ENCODE measurements around the gene DIP2B.
A peak's percentile ranks its signal among the peaks of the same experiment; 100 is the strongest.

The DIP2B gene

GRCh38 chr12:50507474-50507838 lies 2.7 kb downstream of the DIP2B start:
- Histone ChIP-seq H3K36me3 (no peaks in the 10 kb centered on the region), H3K27ac (peak overlapping the region; percentile 93), H3K27me3 (no peaks in the 10 kb centered on the region), H3K4me1 (ENCODE audit: control insufficient read depth in 1 of 2, insufficient read depth in 1 of 2, low read depth in 1 of 2, low read length in 1 of 2) (peaks cover 42 to 44% of the 10 kb centered on the region in 2 experiments), H3K4me3 (ENCODE audit: low read depth in 1 of 2, low read length in 1 of 2) (no peak overlapping the region), H3K9me3 (no peaks in the 10 kb centered on the region)
- TF ChIP-seq, protein P1, sequence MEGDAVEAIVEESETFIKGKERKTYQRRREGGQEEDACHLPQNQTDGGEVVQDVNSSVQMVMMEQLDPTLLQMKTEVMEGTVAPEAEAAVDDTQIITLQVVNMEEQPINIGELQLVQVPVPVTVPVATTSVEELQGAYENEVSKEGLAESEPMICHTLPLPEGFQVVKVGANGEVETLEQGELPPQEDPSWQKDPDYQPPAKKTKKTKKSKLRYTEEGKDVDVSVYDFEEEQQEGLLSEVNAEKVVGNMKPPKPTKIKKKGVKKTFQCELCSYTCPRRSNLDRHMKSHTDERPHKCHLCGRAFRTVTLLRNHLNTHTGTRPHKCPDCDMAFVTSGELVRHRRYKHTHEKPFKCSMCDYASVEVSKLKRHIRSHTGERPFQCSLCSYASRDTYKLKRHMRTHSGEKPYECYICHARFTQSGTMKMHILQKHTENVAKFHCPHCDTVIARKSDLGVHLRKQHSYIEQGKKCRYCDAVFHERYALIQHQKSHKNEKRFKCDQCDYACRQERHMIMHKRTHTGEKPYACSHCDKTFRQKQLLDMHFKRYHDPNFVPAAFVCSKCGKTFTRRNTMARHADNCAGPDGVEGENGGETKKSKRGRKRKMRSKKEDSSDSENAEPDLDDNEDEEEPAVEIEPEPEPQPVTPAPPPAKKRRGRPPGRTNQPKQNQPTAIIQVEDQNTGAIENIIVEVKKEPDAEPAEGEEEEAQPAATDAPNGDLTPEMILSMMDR (IDR thresholded peaks at IDR 0.05) = no peak

DNA sequence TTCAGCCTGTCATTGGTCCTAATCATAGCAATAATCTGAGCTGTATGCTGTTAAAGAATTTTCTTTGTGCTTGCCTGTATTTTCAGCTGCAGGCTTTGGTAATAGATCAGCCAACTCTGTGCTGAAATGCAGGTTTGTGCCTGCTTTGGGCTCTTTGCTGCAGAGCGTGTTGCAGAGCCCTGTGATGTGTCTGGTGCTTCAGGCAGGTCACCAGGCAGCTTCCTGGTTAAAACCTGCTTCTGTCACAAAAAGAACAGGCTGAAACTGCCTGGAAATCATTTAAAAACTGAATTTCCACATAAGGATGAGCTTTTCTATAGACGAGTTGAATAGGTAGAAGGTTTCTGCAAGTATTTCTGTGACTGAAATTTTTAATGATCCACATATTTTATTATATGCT lies 3.1 kb downstream of the DIP2B start:
- H3K4me3 ChIP-seq (ENCODE audit: low read depth in 1 of 2, low read length in 1 of 2) = no peak overlapping the region
- no peaks in the 10 kb centered on the region for H3K27me3 ChIP-seq
- peaks cover 45 to 48% of the 10 kb centered on the region in 2 experiments for H3K4me1 ChIP-seq (ENCODE audit: control insufficient read depth in 1 of 2, insufficient read depth in 1 of 2, low read depth in 1 of 2, low read length in 1 of 2)

DNA sequence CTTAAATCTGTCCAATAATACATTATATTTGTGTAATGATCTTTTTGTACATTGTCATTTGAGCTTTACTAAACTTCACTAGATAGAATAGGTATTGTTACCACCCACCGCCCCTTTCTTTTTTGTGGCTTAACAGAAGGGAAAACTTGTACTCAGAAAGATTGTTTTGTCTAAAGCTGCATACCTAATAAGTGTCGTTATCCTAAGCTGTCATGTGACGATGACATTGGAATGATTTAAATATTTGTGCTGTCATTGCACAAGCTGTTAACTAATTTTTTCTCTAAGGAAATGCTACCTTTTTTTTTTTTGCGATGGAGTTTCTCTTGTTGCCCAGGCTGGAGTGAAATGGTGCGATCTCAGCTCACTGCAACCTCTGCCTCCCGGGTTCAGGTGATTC lies 3.6 kb downstream of the DIP2B start:
- TF ChIP-seq, protein P1 (IDR thresholded peaks at IDR 0.05) = no peak
- Histone ChIP-seq H3K4me3 (ENCODE audit: low read depth in 1 of 2, low read length in 1 of 2) (peak overlapping the region in 1 of 2 experiments; percentile 2), H3K27ac (peak overlapping the region; percentile 63), H3K4me1 (ENCODE audit: control insufficient read depth in 1 of 2, insufficient read depth in 1 of 2, low read depth in 1 of 2, low read length in 1 of 2) (peaks cover 50 to 53% of the 10 kb centered on the region in 2 experiments), H3K9me3 (no peaks in the 10 kb centered on the region), H3K27me3 (no peaks in the 10 kb centered on the region), H3K36me3 (no peaks in the 10 kb centered on the region)

More for the DNA sequence above, 3.1 kb downstream of the DIP2B start:
- H3K36me3 ChIP-seq = no peaks in the 10 kb centered on the region
- no peaks in the 10 kb centered on the region for H3K9me3 ChIP-seq
- TF ChIP-seq, protein P1 (IDR thresholded peaks at IDR 0.05) = no peak
- peak overlapping the region; percentile 63 for H3K27ac ChIP-seq

DNA sequence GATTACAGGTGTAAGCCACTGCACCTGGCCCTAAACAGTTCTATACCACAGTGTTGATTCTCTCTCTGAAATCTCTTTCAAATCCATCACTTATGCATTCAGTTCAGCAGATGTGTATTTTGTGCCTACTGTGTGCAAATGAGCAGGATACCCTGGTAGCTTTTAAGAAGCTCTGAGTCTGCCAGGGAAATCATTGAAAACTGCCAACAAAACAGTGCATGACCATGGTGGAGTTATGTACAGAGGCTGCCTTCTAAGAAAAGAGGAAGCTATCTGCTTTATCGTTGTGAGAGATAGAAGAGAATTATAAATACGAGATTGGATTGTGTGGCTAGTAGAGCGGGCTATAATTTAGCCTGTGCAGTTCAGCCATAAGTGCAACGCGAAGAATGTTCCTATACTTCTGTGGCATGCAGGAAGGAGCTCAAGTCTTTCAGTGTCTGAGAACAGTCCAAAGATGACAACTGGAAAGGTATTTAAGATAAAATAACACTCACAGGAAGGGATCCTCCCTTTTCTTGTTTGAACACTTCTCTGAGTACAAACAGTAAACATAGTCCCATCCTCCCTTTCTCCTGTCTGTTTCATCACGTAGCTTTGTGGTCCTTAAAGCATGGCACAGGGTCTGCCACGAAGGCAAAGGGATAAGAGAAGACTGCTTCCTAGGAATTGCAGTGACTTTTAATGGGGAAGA lies 4.3 kb downstream of the DIP2B start:
- peaks cover 57 to 60% of the 10 kb centered on the region in 2 experiments for H3K4me1 ChIP-seq (ENCODE audit: control insufficient read depth in 1 of 2, insufficient read depth in 1 of 2, low read depth in 1 of 2, low read length in 1 of 2)
- no peaks in the 10 kb centered on the region for H3K27me3 ChIP-seq
- no peaks in the 10 kb centered on the region for H3K9me3 ChIP-seq
- no peaks in the 10 kb centered on the region for H3K36me3 ChIP-seq
- TF ChIP-seq, protein P1 (IDR thresholded peaks at IDR 0.05) = no peak
- peak overlapping the region; percentile 63 for H3K27ac ChIP-seq
- H3K4me3 ChIP-seq (ENCODE audit: low read depth in 1 of 2, low read length in 1 of 2) = peak overlapping the region in 1 of 2 experiments; percentile 2

- peak overlapping the region; percentile 44 to 51 for H3K4me3 ChIP-seq (ENCODE audit: low read depth in 1 of 2, low read length in 1 of 2)
- H3K27ac ChIP-seq = peak overlapping the region; percentile 95
- H3K4me1 ChIP-seq (ENCODE audit: control insufficient read depth in 1 of 2, insufficient read depth in 1 of 2, low read depth in 1 of 2, low read length in 1 of 2) = peaks cover 72 to 74% of the 10 kb centered on the region in 2 experiments
Measured at GRCh38 chr12:50514526-50515276, 9.9 kb downstream of the DIP2B start.

More at GRCh38 chr12:50514526-50515276, 9.9 kb downstream of the DIP2B start:
- TF ChIP-seq, protein P1 (IDR thresholded peaks at IDR 0.05) = no peak
- Histone ChIP-seq H3K36me3 (no peaks in the 10 kb centered on the region), H3K9me3 (no peaks in the 10 kb centered on the region), H3K27me3 (no peaks in the 10 kb centered on the region)

Measured in neutrophil (primary cell).